WTC11 (cell line): Measurements from ENCODE around the gene WIPF3. TPM values are rescaled to one million over a fixed set of nuclear protein-coding genes. Genes with fewer than 3 reads are reported as not detected.

Source experiments
- ATAC-seq: fragments of 200-7000 bp; cut with Tn5 transposase; 2 replicates; pipeline ENCODE4 v1.10.0; 2021; ENCODE audit warnings: mild to moderate bottlenecking, moderate library complexity
- CTCF ChIA-PET: fragments of 300-600 bp; sonication (Branson Sonifier 250); formaldehyde crosslinking; loops from one replicate; lab custom pipeline; 2021; ENCODE audit warnings: antibody characterized with exemption; lab: Charles Lee
- POLR2A ChIA-PET: fragments of 350-600 bp; sonication (Branson Sonifier 250); formaldehyde crosslinking; loops from one replicate; lab custom pipeline; 2021; ENCODE audit warnings: antibody characterized with exemption; lab: Charles Lee
- DNase-seq: peaks from one replicate; pipeline ENCODE4 v3.0.0; 2021; ENCODE audit warnings: low spot score
- H3K27ac Mint-ChIP-seq: 2 replicates; pipeline ENCODE4 v1.8.0; 2021; ENCODE audit warnings: mixed read lengths
- H3K27me3 Mint-ChIP-seq: 2 replicates; pipeline ENCODE4 v1.8.0; 2021; ENCODE audit warnings: low read depth, mild to moderate bottlenecking, moderate library complexity, mixed read lengths
- H3K36me3 Mint-ChIP-seq: 2 replicates; pipeline ENCODE4 v1.8.0; 2021; ENCODE audit warnings: mixed read lengths
- H3K4me1 Mint-ChIP-seq: 2 replicates; pipeline ENCODE4 v1.8.0; 2022; ENCODE audit warnings: mixed read lengths
- H3K4me3 Mint-ChIP-seq: 2 replicates; pipeline ENCODE4 v1.8.0; 2021; ENCODE audit warnings: mild to moderate bottlenecking, moderate library complexity, mixed read lengths
- H3K9me3 Mint-ChIP-seq: 2 replicates; pipeline ENCODE4 v1.8.0; 2021; ENCODE audit warnings: mixed read lengths
- ATF6 ChIP-seq: sonication (generic); formaldehyde crosslinking; IDR thresholded peaks from 2 replicates; pipeline ENCODE4 v1.8.1; 2023; ENCODE audit warnings: mild to moderate bottlenecking, missing genetic modification reagents
- CDX4 ChIP-seq: fragments of 250-450 bp; sonication (Bioruptor Pico); IDR thresholded peaks from 2 replicates; pipeline ENCODE4 v1.9.0; 2021; ENCODE audit warnings: moderate library complexity, mild to moderate bottlenecking, inconsistent platforms, borderline replicate concordance
- ELF4 ChIP-seq: sonication (generic); formaldehyde crosslinking; IDR thresholded peaks from 2 replicates; pipeline ENCODE4 v1.8.1; 2022; ENCODE audit warnings: low read depth, mild to moderate bottlenecking, moderate library complexity, missing genetic modification reagents
- ETV6 ChIP-seq: sonication (generic); formaldehyde crosslinking; IDR thresholded peaks from 2 replicates; pipeline ENCODE4 v1.8.1; 2022; ENCODE audit warnings: mild to moderate bottlenecking, missing genetic modification reagents
- FOXJ3 ChIP-seq: sonication (generic); formaldehyde crosslinking; IDR thresholded peaks from 2 replicates; pipeline ENCODE4 v1.9.0; 2021; ENCODE audit warnings: missing genetic modification reagents, mild to moderate bottlenecking, borderline replicate concordance
- FOXP4 ChIP-seq: sonication (generic); formaldehyde crosslinking; IDR thresholded peaks from 2 replicates; pipeline ENCODE4 v1.8.0; 2022; ENCODE audit warnings: mild to moderate bottlenecking, missing genetic modification reagents
- GABPB1 ChIP-seq: sonication (generic); formaldehyde crosslinking; IDR thresholded peaks from 2 replicates; pipeline ENCODE4 v1.8.1; 2023; ENCODE audit warnings: mild to moderate bottlenecking, missing genetic modification reagents
- GRHL2 ChIP-seq: fragments of 250-450 bp; sonication (Bioruptor Pico); IDR thresholded peaks from 2 replicates; pipeline ENCODE4 v1.8.0; 2022; ENCODE audit warnings: mild to moderate bottlenecking, moderate library complexity; ENCODE audit not compliant: insufficient replicate concordance, severe bottlenecking
- HMGXB4 ChIP-seq: sonication (generic); formaldehyde crosslinking; IDR thresholded peaks from 2 replicates; pipeline ENCODE4 v1.8.1; 2023; ENCODE audit warnings: mild to moderate bottlenecking, moderate library complexity, missing genetic modification reagents
- IRF1 ChIP-seq: sonication (generic); formaldehyde crosslinking; IDR thresholded peaks from 2 replicates; pipeline ENCODE4 v1.8.0; 2023; ENCODE audit warnings: missing genetic modification reagents
- MXD4 ChIP-seq: fragments of 250-450 bp; sonication (Bioruptor Pico); IDR thresholded peaks from 2 replicates; pipeline ENCODE4 v1.8.0; 2021; ENCODE audit warnings: mild to moderate bottlenecking, moderate library complexity, borderline replicate concordance
- RELA ChIP-seq: sonication (generic); formaldehyde crosslinking; IDR thresholded peaks from 2 replicates; pipeline ENCODE4 v1.8.1; 2022; ENCODE audit warnings: missing genetic modification reagents, mild to moderate bottlenecking, borderline replicate concordance
- RORB ChIP-seq: fragments of 250-450 bp; sonication (Bioruptor Pico); IDR thresholded peaks from 2 replicates; pipeline ENCODE4 v1.9.0; 2021; ENCODE audit warnings: mild to moderate bottlenecking
- SMAD3 ChIP-seq: sonication (generic); formaldehyde crosslinking; IDR thresholded peaks from 2 replicates; pipeline ENCODE4 v1.8.0; 2022; ENCODE audit warnings: missing genetic modification reagents, mild to moderate bottlenecking, borderline replicate concordance
- SOX15 ChIP-seq: fragments of 250-450 bp; sonication (Bioruptor Pico); IDR thresholded peaks from 2 replicates; pipeline ENCODE4 v1.9.0; 2021; ENCODE audit warnings: mild to moderate bottlenecking
- TCF7 ChIP-seq: sonication (generic); formaldehyde crosslinking; IDR thresholded peaks from 2 replicates; pipeline ENCODE4 v1.8.0; 2022; ENCODE audit warnings: mild to moderate bottlenecking, low read depth, missing genetic modification reagents, moderate library complexity
- TEAD4 ChIP-seq: sonication (generic); formaldehyde crosslinking; IDR thresholded peaks from 2 replicates; pipeline ENCODE4 v1.8.0; 2022; ENCODE audit warnings: mild to moderate bottlenecking, missing genetic modification reagents
- ZNF121 ChIP-seq: sonication (generic); formaldehyde crosslinking; IDR thresholded peaks from 2 replicates; pipeline ENCODE4 v1.8.0; 2023; ENCODE audit warnings: missing genetic modification reagents
- ZNF532 ChIP-seq: fragments of 250-450 bp; sonication (Bioruptor Pico); IDR thresholded peaks from 2 replicates; pipeline ENCODE4 v1.9.0; 2021; ENCODE audit warnings: mild to moderate bottlenecking, borderline replicate concordance
- total RNA-seq: library from RNA; stranded (reverse); gene quantifications from 3 replicates; pipeline ENCODE4 v1.2.3, GENCODE V29; 2021

Gene WIPF3
- total RNA-seq, 1 experiment from 2014 or later: 9.9 TPM

GRCh38 chr7:29866490-29866930 lies 60.2 kb downstream of the WIPF3 start (continued):
- no peak for TF ChIP-seq ZNF532 (CRISPR knock-in tag)
- TF ChIP-seq ETV6: no peak
- TF ChIP-seq, all 79 proteins: peak for 0

GRCh38 chr7:29871787-29872398 lies 65.6 kb downstream of the WIPF3 start:
- H3K4me1 Mint-ChIP-seq: no peaks in the 10 kb centered on the region
- DNase-seq (no peak), ATAC-seq (no peak)
- TF ChIP-seq ZNF121 (no peak), GABPB1 (CRISPR knock-in tag) (no peak), GRHL2 (CRISPR knock-in tag) (no peak), RELA (CRISPR knock-in tag) (no peak), FOXP4 (CRISPR knock-in tag) (no peak), HMGXB4 (CRISPR knock-in tag) (no peak)
- POLR2A ChIA-PET: interaction anchor here (0.6 kb wide), 1 partner anchor 20 kb away, joined by 3 read pairs; no protein-coding TSS in a partner anchor
- H3K36me3 Mint-ChIP-seq: no peaks in the 10 kb centered on the region
- no peaks in the 10 kb centered on the region for H3K9me3 Mint-ChIP-seq
- H3K27ac Mint-ChIP-seq: no peak overlapping the region
- no peak overlapping the region for H3K4me3 Mint-ChIP-seq
- CTCF ChIA-PET: interaction anchor here (0.6 to 1.2 kb wide), 9 partner anchors 8 to 594 kb away, joined by 3 to 7 read pairs (median 4); no protein-coding TSS in a partner anchor
- no peaks in the 10 kb centered on the region for H3K27me3 Mint-ChIP-seq

GRCh38 chr7:29873644-29874294 lies 67.5 kb downstream of the WIPF3 start:
- Mint-ChIP-seq H3K4me3 (no peak overlapping the region), H3K27me3 (no peaks in the 10 kb centered on the region), H3K27ac (no peak overlapping the region), H3K36me3 (no peaks in the 10 kb centered on the region), H3K4me1 (no peaks in the 10 kb centered on the region), H3K9me3 (no peaks in the 10 kb centered on the region)
- no peak for DNase-seq
- POLR2A ChIA-PET: no interaction called here
- no peak for ATAC-seq
- CTCF ChIA-PET: interaction anchor here (1.2 kb wide), 1 partner anchor 33 kb away, joined by 6 read pairs; no protein-coding TSS in a partner anchor
- TF ChIP-seq RORB (CRISPR knock-in tag): no peak
- TF ChIP-seq SOX15 (CRISPR knock-in tag): no peak
- no peak for TF ChIP-seq ATF6
- no peak for TF ChIP-seq FOXJ3
- TF ChIP-seq ELF4 (CRISPR knock-in tag): no peak
- no peak for TF ChIP-seq IRF1 (CRISPR knock-in tag)
- TF ChIP-seq TCF7 (CRISPR knock-in tag): no peak
- no peak for TF ChIP-seq MXD4 (CRISPR knock-in tag)
- no peak for TF ChIP-seq CDX4 (CRISPR knock-in tag)
- no peak for TF ChIP-seq TEAD4
- no peak for TF ChIP-seq SMAD3
